K562 (cell line): ENCODE data around the gene DLX6. TPM values are rescaled to one million over a fixed set of nuclear protein-coding genes. Genes with fewer than 3 reads are reported as not detected.

ENCODE experiments used
- ATAC-seq: fragments of 200-7000 bp; cut with Tn5 transposase; 3 replicates; pipeline ENCODE4 v1.9.1; 2020; ENCODE audit warnings: moderate library complexity
- BruUV-seq: library from RNA; stranded (reverse); fragments of 400-500 nt; replicated peaks from 2 replicates; lab custom pipeline; 2021; lab: Mats Ljungman, UMichigan
- CTCF ChIA-PET: fragments of 300-600 bp; formaldehyde crosslinking; extraction: SDS; loops from one replicate; lab custom pipeline; 2021; ENCODE audit warnings: low intra/inter-chr PET ratio; lab: Yijun Ruan, JAX
- POLR2A ChIA-PET: fragments of 300-600, 350-650 bp; sonication (Branson Sonifier 250); formaldehyde crosslinking; extraction: SDS; loops from one replicate; lab custom pipeline; 2021; ENCODE audit warnings: antibody characterized with exemption, inconsistent platforms; lab: Yijun Ruan, JAX
- DNase-seq, 4 experiments: peaks; one replicate each; pipeline versions ENCODE4 v3.0.0 to v3.0.0-alpha.2; 2011 to 2018; ENCODE audit warnings: low spot score in 3 of 4, mixed read lengths in 3 of 4; ENCODE audit errors: extremely low read depth in 1 of 4
- FAIRE-seq: peaks from 2 replicates; lab custom pipeline; 2011; peaks lifted over from hg19 to GRCh38; lab: Jason Lieb, UNC
- H2AFZ ChIP-seq: 2 replicates; pipeline ENCODE4 v1.6.0; 2011; ENCODE audit warnings: low read depth, low read length, control low read depth, inconsistent platforms
- H3K27ac ChIP-seq: fragments of 200-600 bp; 3 replicates; pipeline ENCODE4 v1.8.0; 2011; ENCODE audit warnings: low read depth, mild to moderate bottlenecking, control low read depth, inconsistent platforms, low read length, moderate library complexity, mixed read lengths; ENCODE audit errors: extremely low read depth
- H3K27me3 ChIP-seq, 2 experiments: fragments of 300-600 bp in 1 of 2; 2 replicates in 1 of 2; 3 replicates in 1 of 2; pipeline versions ENCODE4 v1.6.0 to v1.8.0; 2011; ENCODE audit warnings: inconsistent platforms in 2 of 2, low read length in 2 of 2, mild to moderate bottlenecking in 1 of 2, mixed read lengths in 1 of 2, moderate library complexity in 1 of 2; ENCODE audit not compliant: control insufficient read depth in 2 of 2, insufficient read depth in 2 of 2
- H3K36me3 ChIP-seq: fragments of 300-600 bp; 3 replicates; pipeline ENCODE4 v1.8.0; 2011; ENCODE audit warnings: mild to moderate bottlenecking, low read length, inconsistent platforms; ENCODE audit not compliant: control insufficient read depth, insufficient read depth
- H3K4me1 ChIP-seq, 2 experiments: fragments of 200-600 bp in 1 of 2; replicated peaks in 1 of 2; 2 replicates in 1 of 2; 3 replicates in 1 of 2; pipeline versions ENCODE4 v1.5.1 to v1.8.0; 2011; ENCODE audit warnings: inconsistent platforms in 2 of 2, low read length in 2 of 2, mild to moderate bottlenecking in 1 of 2, mixed read lengths in 1 of 2, moderate library complexity in 1 of 2; ENCODE audit not compliant: control insufficient read depth in 2 of 2, insufficient read depth in 2 of 2
- H3K4me2 ChIP-seq: 2 replicates; pipeline ENCODE4 v1.6.1; 2011; ENCODE audit warnings: low read length, control low read depth, inconsistent platforms, mixed read lengths; ENCODE audit not compliant: insufficient read depth
- H3K4me3 ChIP-seq: fragments of 200-600 bp; sonication (generic), shearing (Covaris generic); 2 replicates; pipeline ENCODE4 v1.5.1; 2016; ENCODE audit warnings: control low read depth, inconsistent platforms
- H3K79me2 ChIP-seq: fragments of 200-600 bp; 3 replicates; pipeline ENCODE4 v1.8.0; 2011; ENCODE audit warnings: low read length, inconsistent platforms; ENCODE audit not compliant: control insufficient read depth, insufficient read depth
- H3K9ac ChIP-seq, 2 experiments: 2 replicates each; pipeline versions ENCODE4 v1.6.0 to v1.6.1; 2011; ENCODE audit warnings: low read depth in 2 of 2, low read length in 2 of 2, control low read depth in 1 of 2, inconsistent platforms in 1 of 2, mild to moderate bottlenecking in 1 of 2, mixed read lengths in 1 of 2; ENCODE audit not compliant: insufficient read depth in 1 of 2
- H3K9me1 ChIP-seq: one replicate; pipeline ENCODE4 v1.6.0; 2011; ENCODE audit warnings: inconsistent platforms, mild to moderate bottlenecking, low read length, moderate library complexity; ENCODE audit not compliant: control insufficient read depth, insufficient read depth
- H3K9me3 ChIP-seq: replicated peaks from 2 replicates; pipeline ENCODE4 v1.5.1; 2011; ENCODE audit warnings: low read depth, low read length, inconsistent platforms; ENCODE audit not compliant: control insufficient read depth, insufficient read depth
- H4K20me1 ChIP-seq: replicated peaks from 2 replicates; pipeline ENCODE4 v1.6.1; 2011; ENCODE audit warnings: low read length, inconsistent platforms, mixed read lengths; ENCODE audit not compliant: control insufficient read depth, insufficient read depth
- ASH1L ChIP-seq: fragments of 450-650 bp; IDR thresholded peaks from 2 replicates; pipeline ENCODE4 v1.6.1; 2018; ENCODE audit warnings: borderline replicate concordance, mild to moderate bottlenecking, low read depth; ENCODE audit not compliant: partially characterized antibody
- CTBP1 ChIP-seq: fragments of 450-650 bp; IDR thresholded peaks from 2 replicates; pipeline ENCODE4 v1.6.1; 2016; ENCODE audit warnings: borderline replicate concordance
- DDX20 ChIP-seq: fragments of 450-650 bp; IDR thresholded peaks from 2 replicates; pipeline ENCODE4 v1.6.1; 2016; ENCODE audit warnings: missing genetic modification characterization, low read depth, mild to moderate bottlenecking, missing compliant biosample characterization, moderate library complexity
- PHF8 ChIP-seq: fragments of 200-600 bp; sonication (generic); IDR thresholded peaks from 2 replicates; pipeline ENCODE4 v1.6.1; 2012; ENCODE audit warnings: mixed run types, mild to moderate bottlenecking, inconsistent platforms, low read length, moderate library complexity, borderline replicate concordance
- SRSF9 ChIP-seq: fragments of 200-400 bp; formaldehyde crosslinking; IDR thresholded peaks from 2 replicates; pipeline ENCODE4 v1.6.1; 2017; ENCODE audit warnings: low read depth, low read length, borderline replicate concordance
- TBP ChIP-seq: optimal IDR thresholded peaks from 2 replicates; pipeline ENCODE3; 2011; ENCODE audit warnings: low read depth, low read length, improper control_type of control experiment
- ZFP30 ChIP-seq: fragments of 250-450 bp; sonication (Bioruptor Pico); IDR thresholded peaks from 2 replicates; pipeline ENCODE4 v1.8.0; 2022; ENCODE audit warnings: moderate library complexity, mild to moderate bottlenecking, inconsistent platforms, borderline replicate concordance
- WGBS: fragments of 100-300 bp; shearing (Covaris generic); methylation state at CpG from one replicate; pipeline ENCODE4 v1.1.6; 2016; ENCODE audit warnings: low coverage, mixed read lengths; ENCODE audit not compliant: insufficient coverage; ENCODE audit errors: missing lambda C conversion rate; 5-methylcytosine and 5-hydroxymethylcytosine counted together
- in situ Hi-C: fragments of 300-500 bp; cut with MboI; formaldehyde crosslinking; loops from 4 replicates; pipeline ENCODE4 v1.15.0; 2018; ENCODE audit warnings: inconsistent platforms, mixed read lengths
- intact Hi-C: fragments of 100-400 bp; cut with micrococcal nuclease; formaldehyde crosslinking; loops from 2 replicates; pipeline ENCODE4 v1.14.2; 2022
- polyA plus RNA-seq, 8 experiments: library from polyadenylated mRNA; depleted of rRNA in 4 of 8; stranded (reverse) in 5 of 8; unstranded in 3 of 8; fragments of >200 nt; fragmentation: Nextera tagmentation in 2 of 8; fragmentation: Illumina TruSeq in 1 of 8; extraction: Ambion mirVana in 2 of 8; extraction: Trizol in 1 of 8; gene quantifications; 2 replicates each; pipeline versions ENCODE4 v1.2.1 to v1.2.3, GENCODE V29; 2011 to 2014; ENCODE audit warnings: inconsistent platforms in 1 of 8, missing spikeins in 1 of 8
- total RNA-seq, 7 experiments: library from RNA; depleted of rRNA in 6 of 7; stranded (reverse); fragments of >200 nt in 6 of 7; fragmentation: Illumina TruSeq in 2 of 7; extraction: Trizol in 2 of 7; gene quantifications; 2 replicates each; pipeline versions ENCODE4 v1.2.1 to v1.2.3, GENCODE V29; 2011 to 2021; ENCODE audit warnings: low replicate concordance in 1 of 7
- TF ChIP-seq, protein P1 (sequence below): IDR thresholded peaks from 2 replicates; pipeline ENCODE4 v1.6.1; 2011; ENCODE audit warnings: borderline replicate concordance, low read depth, mild to moderate bottlenecking, moderate library complexity, low read length; ENCODE audit not compliant: insufficient read depth, poor library complexity, severe bottlenecking
- TF ChIP-seq, protein P2 (sequence below): sonication (generic); formaldehyde crosslinking; IDR thresholded peaks from 2 replicates; pipeline ENCODE4 v1.8.0; 2022; ENCODE audit warnings: missing genetic modification reagents, mild to moderate bottlenecking, borderline replicate concordance

The DLX6 gene
- total and polyA plus RNA-seq, 9 of the 15 experiments (the other 6 are each of a cell fraction or from before 2014, with no cell fraction given): not detected

DNA sequence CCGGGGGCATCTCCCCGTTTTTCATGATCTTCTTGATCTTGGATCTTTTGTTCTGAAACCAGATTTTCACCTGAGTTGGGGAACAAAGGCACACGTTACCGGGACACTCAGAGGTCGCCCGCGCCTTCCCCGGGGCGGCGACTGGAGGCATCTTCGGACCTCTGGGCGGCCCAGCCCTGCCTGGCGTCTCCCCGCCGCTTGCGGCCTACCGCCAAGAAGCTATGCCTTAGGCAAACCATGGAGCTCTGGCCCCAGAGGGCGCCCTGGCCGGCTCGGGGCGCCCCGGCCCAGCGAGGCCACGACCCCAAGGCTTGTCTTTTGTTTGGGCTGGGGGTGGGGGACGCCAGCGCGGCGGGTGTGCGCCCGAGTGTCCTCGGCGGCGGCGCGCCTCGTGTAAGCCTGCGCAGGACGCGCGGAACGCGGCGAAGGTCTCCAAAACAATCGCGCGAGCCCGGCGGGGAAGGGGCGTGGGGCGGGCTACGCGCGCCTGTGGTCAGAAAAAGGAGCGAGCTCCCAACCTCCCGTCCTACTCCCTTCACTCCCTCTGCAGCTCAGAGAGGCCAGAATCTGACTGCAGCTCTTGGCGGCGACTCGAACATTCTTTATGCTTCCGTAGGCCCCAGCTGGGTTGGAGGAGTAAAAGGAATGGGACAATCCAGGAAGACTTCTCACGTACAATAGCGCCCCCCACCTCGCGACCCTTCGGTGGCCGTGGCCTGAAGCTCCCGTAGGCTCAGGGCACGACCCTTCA is 15.8 kb downstream of the DLX6 start (continued):
- TF ChIP-seq, protein P1, sequence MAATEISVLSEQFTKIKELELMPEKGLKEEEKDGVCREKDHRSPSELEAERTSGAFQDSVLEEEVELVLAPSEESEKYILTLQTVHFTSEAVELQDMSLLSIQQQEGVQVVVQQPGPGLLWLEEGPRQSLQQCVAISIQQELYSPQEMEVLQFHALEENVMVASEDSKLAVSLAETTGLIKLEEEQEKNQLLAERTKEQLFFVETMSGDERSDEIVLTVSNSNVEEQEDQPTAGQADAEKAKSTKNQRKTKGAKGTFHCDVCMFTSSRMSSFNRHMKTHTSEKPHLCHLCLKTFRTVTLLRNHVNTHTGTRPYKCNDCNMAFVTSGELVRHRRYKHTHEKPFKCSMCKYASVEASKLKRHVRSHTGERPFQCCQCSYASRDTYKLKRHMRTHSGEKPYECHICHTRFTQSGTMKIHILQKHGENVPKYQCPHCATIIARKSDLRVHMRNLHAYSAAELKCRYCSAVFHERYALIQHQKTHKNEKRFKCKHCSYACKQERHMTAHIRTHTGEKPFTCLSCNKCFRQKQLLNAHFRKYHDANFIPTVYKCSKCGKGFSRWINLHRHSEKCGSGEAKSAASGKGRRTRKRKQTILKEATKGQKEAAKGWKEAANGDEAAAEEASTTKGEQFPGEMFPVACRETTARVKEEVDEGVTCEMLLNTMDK: no peak

DNA sequence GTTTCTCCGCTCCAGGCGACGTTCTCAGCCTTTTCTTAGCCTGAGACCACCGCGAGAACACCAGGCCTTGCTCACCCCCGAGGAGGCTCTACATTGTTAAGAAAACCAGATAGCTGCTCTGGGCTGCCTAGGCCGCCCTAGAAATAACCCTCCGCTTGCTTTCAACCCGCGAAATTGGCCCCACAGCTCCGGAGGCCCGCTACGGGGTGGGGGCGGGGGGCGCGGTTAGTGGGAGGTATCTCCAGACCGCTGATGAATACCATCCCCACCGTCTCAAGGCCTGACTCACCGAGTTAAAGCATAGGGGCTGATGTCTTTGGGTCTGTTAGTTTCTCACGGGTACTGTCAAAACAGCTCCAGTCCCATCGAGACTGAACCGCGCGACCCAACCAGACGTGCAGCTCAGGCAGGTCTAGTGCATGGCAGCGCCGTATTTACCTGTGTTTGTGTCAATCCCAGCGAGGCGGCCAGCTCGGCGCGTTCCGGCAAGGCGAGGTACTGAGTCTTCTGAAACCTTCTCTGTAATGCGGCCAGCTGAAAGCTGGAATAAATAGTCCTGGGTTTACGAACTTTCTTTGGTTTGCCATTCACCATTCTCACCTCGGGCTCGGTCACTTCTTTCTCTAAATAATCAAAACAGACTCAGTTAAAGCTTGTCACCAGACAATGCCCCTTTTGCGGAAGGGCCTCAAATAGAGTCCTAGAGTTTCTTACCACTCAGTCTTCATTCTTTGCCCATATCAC is 16.6 kb downstream of the DLX6 start:
- BruUV-seq: no TSS peak
- TF ChIP-seq PHF8 (no peak), DDX20 (tag) (no peak), SRSF9 (no peak), TBP (no peak), CTBP1 (no peak), ASH1L (no peak), ZFP30 (no peak)
- TF ChIP-seq, protein P2, sequence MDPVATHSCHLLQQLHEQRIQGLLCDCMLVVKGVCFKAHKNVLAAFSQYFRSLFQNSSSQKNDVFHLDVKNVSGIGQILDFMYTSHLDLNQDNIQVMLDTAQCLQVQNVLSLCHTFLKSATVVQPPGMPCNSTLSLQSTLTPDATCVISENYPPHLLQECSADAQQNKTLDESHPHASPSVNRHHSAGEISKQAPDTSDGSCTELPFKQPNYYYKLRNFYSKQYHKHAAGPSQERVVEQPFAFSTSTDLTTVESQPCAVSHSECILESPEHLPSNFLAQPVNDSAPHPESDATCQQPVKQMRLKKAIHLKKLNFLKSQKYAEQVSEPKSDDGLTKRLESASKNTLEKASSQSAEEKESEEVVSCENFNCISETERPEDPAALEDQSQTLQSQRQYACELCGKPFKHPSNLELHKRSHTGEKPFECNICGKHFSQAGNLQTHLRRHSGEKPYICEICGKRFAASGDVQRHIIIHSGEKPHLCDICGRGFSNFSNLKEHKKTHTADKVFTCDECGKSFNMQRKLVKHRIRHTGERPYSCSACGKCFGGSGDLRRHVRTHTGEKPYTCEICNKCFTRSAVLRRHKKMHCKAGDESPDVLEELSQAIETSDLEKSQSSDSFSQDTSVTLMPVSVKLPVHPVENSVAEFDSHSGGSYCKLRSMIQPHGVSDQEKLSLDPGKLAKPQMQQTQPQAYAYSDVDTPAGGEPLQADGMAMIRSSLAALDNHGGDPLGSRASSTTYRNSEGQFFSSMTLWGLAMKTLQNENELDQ: no peak

More for the DNA sequence above, 16.6 kb downstream of the DLX6 start:
- Histone ChIP-seq H3K4me3 (no peak overlapping the region), H3K36me3 (no peaks in the 10 kb centered on the region), H3K9me3 (no peaks in the 10 kb centered on the region), H3K27me3 (peaks cover 85 to 92% of the 10 kb centered on the region in 2 experiments), H3K4me1 (peaks cover 0 to 19% of the 10 kb centered on the region in 2 experiments; a peak in 1 of 5 replicates), H3K4me2 (no peak overlapping the region), H3K9me1 (no peaks in the 10 kb centered on the region), H3K27ac (no peak overlapping the region), H2AFZ (no peak overlapping the region), H4K20me1 (no peaks in the 10 kb centered on the region), H3K9ac (no peak overlapping the region), H3K79me2 (no peaks in the 10 kb centered on the region)
- DNase-seq: no peak
- no peak for FAIRE-seq
- ChIA-PET POLR2A (no interaction called here), CTCF (no interaction called here)
- in situ Hi-C loops: loop anchor here (10.0 kb wide), 1 partner anchor 1107 kb away; no protein-coding TSS in a partner anchor
- intact Hi-C loops: no loop called here
- WGBS: 31% methylated on average over 33 of the region's 39 CpGs
- no peak for ATAC-seq
